ENCODE data around the gene TCTN2. TPM values are rescaled to one million over a fixed set of nuclear protein-coding genes. Genes with fewer than 3 reads are reported as not detected.

Gene TCTN2
- total RNA-seq, 1 donor from 2014 or later, result 2.8 TPM

DNA sequence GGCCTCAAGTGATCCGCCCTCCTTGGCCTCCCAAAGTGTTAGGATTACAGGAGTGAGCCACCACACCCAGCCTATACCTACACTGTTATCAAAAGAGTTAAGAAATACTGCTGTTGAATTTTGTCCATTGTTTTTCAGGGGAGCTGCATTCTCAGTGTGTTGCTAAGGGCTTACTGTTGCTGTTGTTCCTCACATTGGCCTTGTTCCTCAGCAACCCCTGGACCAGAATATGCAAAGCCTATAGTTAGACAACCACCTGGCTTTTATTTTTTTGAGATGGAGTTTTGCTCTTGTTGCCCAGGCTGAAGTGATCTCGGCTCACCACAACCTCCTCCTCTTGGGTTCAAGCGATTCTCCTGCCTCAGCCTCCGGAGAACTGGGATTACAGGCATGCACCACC is 36.6 kb downstream of the TCTN2 start:
- intact Hi-C loops (cut with micrococcal nuclease), result no loop called here
- H3K27me3 Mint-ChIP-seq (ENCODE audit: insufficient read depth), result no peaks in the 10 kb centered on the region

GRCh38 chr12:123712780-123713319 is 41.9 kb downstream of the TCTN2 start:
- intact Hi-C loops (cut with micrococcal nuclease), result loop anchor here (1.0 to 10.0 kb wide), 9 partner anchors 42 to 1202 kb away; partner anchors contain the start of genes DDX55, EIF2B1, GTF2H3 and OGFOD2
- DNase-seq (ENCODE audit: low spot score), result no peak
- peaks cover 41% of the 10 kb centered on the region for H3K4me1 Mint-ChIP-seq (ENCODE audit: low read depth)
- H3K36me3 Mint-ChIP-seq (ENCODE audit: low read depth), result peaks cover 1% of the 10 kb centered on the region
- H3K27me3 Mint-ChIP-seq (ENCODE audit: insufficient read depth), result no peaks in the 10 kb centered on the region
- H3K4me3 Mint-ChIP-seq, result peak overlapping the region; percentile 91
- H3K27ac Mint-ChIP-seq, result peak overlapping the region; percentile 85
- no peaks in the 10 kb centered on the region for H3K9me3 Mint-ChIP-seq

More for the DNA sequence above, 36.6 kb downstream of the TCTN2 start:
- DNase-seq (ENCODE audit: low spot score), result no peak
- H3K4me3 Mint-ChIP-seq, result no peak overlapping the region
- no peaks in the 10 kb centered on the region for H3K36me3 Mint-ChIP-seq (ENCODE audit: low read depth)
- no peak overlapping the region for H3K27ac Mint-ChIP-seq
- peaks cover 12% of the 10 kb centered on the region for H3K4me1 Mint-ChIP-seq (ENCODE audit: low read depth)
- H3K9me3 Mint-ChIP-seq, result no peaks in the 10 kb centered on the region

DNA sequence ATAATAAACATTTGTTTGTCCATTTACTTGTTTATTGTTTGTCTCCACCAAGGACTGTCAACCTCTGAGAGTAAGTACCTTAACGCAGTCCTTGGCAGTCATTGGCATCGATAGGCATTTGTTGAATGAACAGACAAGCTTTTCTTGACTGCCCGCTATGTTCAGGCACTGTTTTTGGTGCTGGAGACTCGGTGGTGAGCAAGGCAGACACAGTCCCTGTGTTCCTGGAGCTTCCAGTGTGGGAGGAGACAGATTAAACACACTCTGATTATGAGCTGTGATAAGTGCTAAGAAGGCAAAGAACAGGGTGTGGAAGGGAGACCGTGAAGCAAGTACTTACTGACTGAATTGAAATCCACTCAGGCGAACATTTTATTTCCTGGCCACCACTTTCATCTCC is 42.5 kb downstream of the TCTN2 start:
- intact Hi-C loops (cut with micrococcal nuclease), result loop anchor here (2.0 to 10.0 kb wide), 7 partner anchors 109 to 1201 kb away; partner anchors contain the start of genes DDX55, OGFOD2, RILPL2 and UBC
- H3K9me3 Mint-ChIP-seq, result no peaks in the 10 kb centered on the region
- H3K4me3 Mint-ChIP-seq, result peak overlapping the region; percentile 91
- peak; percentile 8 for DNase-seq (ENCODE audit: low spot score)
- no peaks in the 10 kb centered on the region for H3K27me3 Mint-ChIP-seq (ENCODE audit: insufficient read depth)
- peak overlapping the region; percentile 85 for H3K27ac Mint-ChIP-seq
- peaks cover 41% of the 10 kb centered on the region for H3K4me1 Mint-ChIP-seq (ENCODE audit: low read depth)
- peaks cover 1% of the 10 kb centered on the region for H3K36me3 Mint-ChIP-seq (ENCODE audit: low read depth)

GRCh38 chr12:123713823-123714585 is 43.1 kb downstream of the TCTN2 start:
- Mint-ChIP-seq H3K27me3 (ENCODE audit: insufficient read depth) (no peaks in the 10 kb centered on the region), H3K36me3 (ENCODE audit: low read depth) (peaks cover 1% of the 10 kb centered on the region), H3K27ac (peak overlapping the region; percentile 85), H3K4me3 (peak overlapping the region; percentile 91), H3K4me1 (ENCODE audit: low read depth) (peaks cover 41% of the 10 kb centered on the region), H3K9me3 (no peaks in the 10 kb centered on the region)
- intact Hi-C loops (cut with micrococcal nuclease), result loop anchor here (1.0 to 10.0 kb wide), 10 partner anchors 29 to 1201 kb away; partner anchors contain the start of genes CDK2AP1, DDX55, OGFOD2 and RILPL2
- DNase-seq (ENCODE audit: low spot score), result peak; percentile 14

DNA sequence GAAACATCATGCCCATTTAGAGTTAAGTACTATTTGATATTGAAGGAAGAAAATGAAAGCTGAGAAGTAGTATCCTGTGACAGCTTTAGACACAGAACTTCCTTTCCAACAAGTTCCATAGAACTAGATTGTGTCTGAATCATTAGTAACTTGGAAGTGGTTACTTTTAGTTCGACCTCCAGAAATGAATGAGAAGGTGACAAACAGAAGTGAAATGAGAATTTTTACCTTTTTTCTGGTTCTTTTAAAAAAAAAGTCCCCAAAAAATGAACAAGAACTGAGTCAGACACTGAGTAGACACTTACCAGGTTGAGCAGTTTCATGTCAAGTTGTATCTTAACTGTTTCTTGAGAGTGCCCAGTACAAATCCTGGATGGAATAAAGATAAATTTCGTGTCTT is 44.3 kb downstream of the TCTN2 start:
- Mint-ChIP-seq H3K9me3 (no peaks in the 10 kb centered on the region), H3K27ac (peak overlapping the region; percentile 85), H3K27me3 (ENCODE audit: insufficient read depth) (no peaks in the 10 kb centered on the region), H3K4me3 (peak overlapping the region; percentile 91), H3K4me1 (ENCODE audit: low read depth) (peaks cover 46% of the 10 kb centered on the region), H3K36me3 (ENCODE audit: low read depth) (peaks cover 6% of the 10 kb centered on the region)
- no peak for DNase-seq (ENCODE audit: low spot score)
- intact Hi-C loops (cut with micrococcal nuclease), result loop anchor here (1.0 to 10.0 kb wide), 7 partner anchors 28 to 1200 kb away; partner anchors contain the start of genes CCDC92, CDK2AP1, DDX55 and OGFOD2

- Mint-ChIP-seq H3K36me3 (ENCODE audit: low read depth) (peaks cover 10% of the 10 kb centered on the region), H3K4me3 (no peak overlapping the region), H3K4me1 (ENCODE audit: low read depth) (peaks cover 35% of the 10 kb centered on the region), H3K9me3 (no peaks in the 10 kb centered on the region), H3K27ac (peak overlapping the region; percentile 80), H3K27me3 (ENCODE audit: insufficient read depth) (no peaks in the 10 kb centered on the region)
- DNase-seq (ENCODE audit: low spot score), result no peak
- intact Hi-C loops (cut with micrococcal nuclease), result loop anchor here (10.0 kb wide), 4 partner anchors 113 to 1197 kb away; partner anchors contain the start of genes DDX55, OGFOD2 and UBC
Observed at GRCh38 chr12:123717350-123717749, 46.4 kb downstream of the TCTN2 start.

- Mint-ChIP-seq H3K9me3 (no peaks in the 10 kb centered on the region), H3K27ac (peak overlapping the region; percentile 69), H3K4me1 (ENCODE audit: low read depth) (peaks cover 13% of the 10 kb centered on the region), H3K27me3 (ENCODE audit: insufficient read depth) (no peaks in the 10 kb centered on the region), H3K36me3 (ENCODE audit: low read depth) (peaks cover 13% of the 10 kb centered on the region), H3K4me3 (no peak overlapping the region)
- no peak for DNase-seq (ENCODE audit: low spot score)
- intact Hi-C loops (cut with micrococcal nuclease), result no loop called here
Observed at GRCh38 chr12:123720141-123720814, 49.4 kb downstream of the TCTN2 start.

- Mint-ChIP-seq H3K4me1 (ENCODE audit: low read depth) (peaks cover 10% of the 10 kb centered on the region), H3K27ac (no peak overlapping the region), H3K27me3 (ENCODE audit: insufficient read depth) (no peaks in the 10 kb centered on the region), H3K9me3 (no peaks in the 10 kb centered on the region), H3K4me3 (no peak overlapping the region), H3K36me3 (ENCODE audit: low read depth) (peaks cover 17% of the 10 kb centered on the region)
- DNase-seq (ENCODE audit: low spot score), result no peak
- intact Hi-C loops (cut with micrococcal nuclease), result no loop called here
Observed at GRCh38 chr12:123721245-123721644, 50.3 kb downstream of the TCTN2 start.

GRCh38 chr12:123723011-123723410 is 52.1 kb downstream of the TCTN2 start:
- intact Hi-C loops (cut with micrococcal nuclease), result no loop called here
- no peak overlapping the region for H3K4me3 Mint-ChIP-seq
- peaks cover 10% of the 10 kb centered on the region for H3K4me1 Mint-ChIP-seq (ENCODE audit: low read depth)
- no peak for DNase-seq (ENCODE audit: low spot score)
- no peak overlapping the region for H3K27ac Mint-ChIP-seq
- peaks cover 29% of the 10 kb centered on the region for H3K36me3 Mint-ChIP-seq (ENCODE audit: low read depth)
- no peaks in the 10 kb centered on the region for H3K27me3 Mint-ChIP-seq (ENCODE audit: insufficient read depth)
- no peaks in the 10 kb centered on the region for H3K9me3 Mint-ChIP-seq

- H3K27me3 Mint-ChIP-seq (ENCODE audit: insufficient read depth), result no peaks in the 10 kb centered on the region
- no peak overlapping the region for H3K4me3 Mint-ChIP-seq
- H3K27ac Mint-ChIP-seq, result no peak overlapping the region
- DNase-seq (ENCODE audit: low spot score), result no peak
- intact Hi-C loops (cut with micrococcal nuclease), result no loop called here
- H3K4me1 Mint-ChIP-seq (ENCODE audit: low read depth), result peaks cover 10% of the 10 kb centered on the region
- H3K36me3 Mint-ChIP-seq (ENCODE audit: low read depth), result peaks cover 37% of the 10 kb centered on the region
- no peaks in the 10 kb centered on the region for H3K9me3 Mint-ChIP-seq
Observed at GRCh38 chr12:123723765-123724164, 52.9 kb downstream of the TCTN2 start.

DNA sequence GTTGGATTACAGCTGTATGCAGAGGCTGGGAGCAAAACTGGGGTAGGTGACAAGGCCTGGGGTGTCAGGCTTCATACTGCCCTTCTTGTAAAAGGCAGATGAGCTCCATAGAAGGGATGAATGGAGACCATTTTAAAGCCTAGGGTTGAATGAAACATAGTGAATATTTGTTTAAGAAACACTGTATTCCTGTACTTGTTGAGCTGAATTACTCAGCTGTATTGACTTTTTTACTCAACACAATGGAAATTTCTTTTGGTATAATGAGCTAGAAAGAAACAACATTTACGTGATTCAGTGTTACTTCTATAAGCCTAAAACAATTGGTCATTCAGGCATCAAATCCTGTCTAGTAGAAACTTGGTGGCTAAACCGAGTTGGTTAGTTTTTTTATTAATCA is 55.3 kb downstream of the TCTN2 start:
- intact Hi-C loops (cut with micrococcal nuclease), result no loop called here
- H3K9me3 Mint-ChIP-seq, result no peaks in the 10 kb centered on the region
- H3K27ac Mint-ChIP-seq, result no peak overlapping the region
- no peaks in the 10 kb centered on the region for H3K27me3 Mint-ChIP-seq (ENCODE audit: insufficient read depth)
- H3K36me3 Mint-ChIP-seq (ENCODE audit: low read depth), result peaks cover 38% of the 10 kb centered on the region
- peaks cover 4% of the 10 kb centered on the region for H3K4me1 Mint-ChIP-seq (ENCODE audit: low read depth)
- no peak for DNase-seq (ENCODE audit: low spot score)
- no peak overlapping the region for H3K4me3 Mint-ChIP-seq

DNA sequence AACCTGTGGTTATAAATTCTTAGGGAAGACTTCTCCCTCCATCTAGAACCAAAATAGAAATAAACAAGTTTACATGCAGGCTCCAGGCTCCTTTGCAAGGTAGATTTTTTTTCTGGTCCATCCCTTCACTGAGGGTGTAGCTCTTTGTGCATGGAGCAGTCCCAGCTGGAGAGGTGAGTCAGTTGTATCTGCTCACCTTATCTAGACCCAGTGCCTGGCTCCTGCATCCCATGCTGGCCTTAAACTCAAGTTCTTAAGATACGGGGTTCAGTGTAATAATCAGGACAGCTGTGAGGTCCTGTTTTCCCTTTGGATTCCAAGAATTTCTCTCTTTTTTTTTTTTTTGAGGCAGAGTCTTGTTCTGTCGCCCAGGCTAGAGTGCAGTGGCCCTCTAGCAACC is 56.0 kb downstream of the TCTN2 start:
- intact Hi-C loops (cut with micrococcal nuclease), result no loop called here
- no peak for DNase-seq (ENCODE audit: low spot score)
- H3K36me3 Mint-ChIP-seq (ENCODE audit: low read depth), result peaks cover 43% of the 10 kb centered on the region
- H3K27me3 Mint-ChIP-seq (ENCODE audit: insufficient read depth), result no peaks in the 10 kb centered on the region
- H3K4me3 Mint-ChIP-seq, result no peak overlapping the region
- H3K9me3 Mint-ChIP-seq, result no peaks in the 10 kb centered on the region
- peaks cover 4% of the 10 kb centered on the region for H3K4me1 Mint-ChIP-seq (ENCODE audit: low read depth)
- H3K27ac Mint-ChIP-seq, result no peak overlapping the region

GRCh38 chr12:123727878-123728277 is 57.0 kb downstream of the TCTN2 start:
- no peak overlapping the region for H3K4me3 Mint-ChIP-seq
- peaks cover 4% of the 10 kb centered on the region for H3K4me1 Mint-ChIP-seq (ENCODE audit: low read depth)
- H3K9me3 Mint-ChIP-seq, result no peaks in the 10 kb centered on the region
- DNase-seq (ENCODE audit: low spot score), result no peak
- H3K27me3 Mint-ChIP-seq (ENCODE audit: insufficient read depth), result no peaks in the 10 kb centered on the region
- intact Hi-C loops (cut with micrococcal nuclease), result no loop called here
- H3K27ac Mint-ChIP-seq, result no peak overlapping the region
- peaks cover 49% of the 10 kb centered on the region for H3K36me3 Mint-ChIP-seq (ENCODE audit: low read depth)

All from activated T-helper 1 cell treated with anti-CD3 and anti-CD28 coated beads, Interleukin-12 subunit alpha, Interleukin-12 subunit beta, Interleukin-2, Interleukin-4 antibody, amounts not matched to agents 30 ng/mL and 10 ng/mL and 1 ng/mL, durations not matched to agents 14 hours and 24 hours and 36 hours (primary cell).